CD14-positive monocyte (primary cell): ENCODE results near the gene ADAMTS20. TPM values are rescaled to one million over a fixed set of nuclear protein-coding genes. Genes with fewer than 3 reads are reported as not detected.
A peak's percentile ranks its signal among the peaks of the same experiment; 100 is the strongest.

Source experiments
- DNase-seq, 3 donors: peaks; one replicate each; pipeline ENCODE4 v3.0.0-alpha.2; 2011 to 2022
- H2AFZ ChIP-seq: 2 replicates; pipeline ENCODE4 v1.6.0; 2012; ENCODE audit warnings: mild to moderate bottlenecking, low read depth, low read length, inconsistent platforms; ENCODE audit not compliant: insufficient read depth, poor library complexity, severe bottlenecking
- H3K27ac ChIP-seq, 2 donors: 1 replicate in 1 of 2; 2 replicates in 1 of 2; pipeline ENCODE4 v1.5.1; 2012 to 2013; ENCODE audit warnings: low read length in 2 of 2, control low read depth in 1 of 2, inconsistent platforms in 1 of 2, low read depth in 1 of 2, mild to moderate bottlenecking in 1 of 2
- H3K27me3 ChIP-seq, 2 donors: one replicate each; pipeline versions ENCODE4 v1.6.0 to v1.6.1; 2011 to 2013; ENCODE audit warnings: low read length in 2 of 2; ENCODE audit not compliant: control insufficient read depth in 2 of 2, insufficient read depth in 2 of 2
- H3K36me3 ChIP-seq, 2 donors: replicated peaks in 1 of 2; 1 replicate in 1 of 2; 2 replicates in 1 of 2; pipeline versions ENCODE4 v1.5.1 to v1.6.1; 2012 to 2013; ENCODE audit warnings: low read length in 2 of 2, control low read depth in 1 of 2, inconsistent platforms in 1 of 2, mild to moderate bottlenecking in 1 of 2; ENCODE audit not compliant: insufficient read depth in 2 of 2, control insufficient read depth in 1 of 2
- H3K4me1 ChIP-seq, 2 donors: 1 replicate in 1 of 2; 2 replicates in 1 of 2; pipeline versions ENCODE4 v1.5.1 to v1.6.1; 2012 to 2013; ENCODE audit warnings: low read length in 2 of 2, control low read depth in 1 of 2, inconsistent platforms in 1 of 2, mild to moderate bottlenecking in 1 of 2, moderate library complexity in 1 of 2; ENCODE audit not compliant: insufficient read depth in 2 of 2, control insufficient read depth in 1 of 2
- H3K4me2 ChIP-seq: replicated peaks from 2 replicates; pipeline ENCODE3; 2012; ENCODE audit warnings: low read length, moderate library complexity, mild to moderate bottlenecking; ENCODE audit not compliant: poor library complexity, severe bottlenecking; ENCODE audit errors: extremely low read depth
- H3K4me3 ChIP-seq, 3 experiments: fragments of 200-600 bp in 1 of 3; sonication (generic) in 1 of 3; replicated peaks in 1 of 3; 1 replicate in 2 of 3; 2 replicates in 1 of 3; pipeline ENCODE4 v1.5.1; 2011 to 2013; ENCODE audit warnings: low read length in 3 of 3, mild to moderate bottlenecking in 3 of 3, control low read depth in 2 of 3, low read depth in 2 of 3, inconsistent platforms in 1 of 3, moderate library complexity in 1 of 3
- H3K79me2 ChIP-seq: 2 replicates; pipeline ENCODE4 v1.6.0; 2012; ENCODE audit warnings: mild to moderate bottlenecking, control low read depth, inconsistent platforms, low read length, moderate library complexity; ENCODE audit not compliant: insufficient read depth
- H3K9ac ChIP-seq: 2 replicates; pipeline ENCODE4 v1.6.0; 2017; ENCODE audit warnings: low read length, mild to moderate bottlenecking; ENCODE audit not compliant: insufficient read depth, poor library complexity, severe bottlenecking
- H3K9me3 ChIP-seq, 2 donors: replicated peaks in 1 of 2; 1 replicate in 1 of 2; 2 replicates in 1 of 2; pipeline versions ENCODE4 v1.5.1 to v1.6.1; 2012 to 2013; ENCODE audit warnings: low read length in 2 of 2, control low read depth in 1 of 2; ENCODE audit not compliant: control insufficient read depth in 1 of 2, insufficient read depth in 1 of 2
- H4K20me1 ChIP-seq: 2 replicates; pipeline ENCODE4 v1.6.0; 2012; ENCODE audit warnings: mild to moderate bottlenecking, low read length, control low read depth, moderate library complexity; ENCODE audit not compliant: insufficient read depth
- H3K27ac Mint-ChIP-seq, 7 donors: one replicate each; pipeline ENCODE4 v1.8.0; 2020; ENCODE audit warnings: mild to moderate bottlenecking in 7 of 7, mixed read lengths in 7 of 7, moderate library complexity in 6 of 7, inconsistent platforms in 2 of 7
- H3K27me3 Mint-ChIP-seq, 3 donors: one replicate each; pipeline ENCODE4 v1.8.0; 2021 to 2022; ENCODE audit warnings: low read depth in 3 of 3, mild to moderate bottlenecking in 3 of 3, mixed read lengths in 3 of 3, moderate library complexity in 3 of 3, inconsistent platforms in 1 of 3
- H3K36me3 Mint-ChIP-seq, 2 donors: one replicate each; pipeline ENCODE4 v1.8.0; 2020; ENCODE audit warnings: mixed read lengths in 2 of 2, inconsistent platforms in 1 of 2, mild to moderate bottlenecking in 1 of 2
- H3K4me1 Mint-ChIP-seq: one replicate; pipeline ENCODE4 v1.8.0; 2020; ENCODE audit warnings: mild to moderate bottlenecking, mixed read lengths
- H3K4me3 Mint-ChIP-seq, 2 donors: one replicate each; pipeline ENCODE4 v1.8.0; 2020; ENCODE audit warnings: mild to moderate bottlenecking in 2 of 2, mixed read lengths in 2 of 2, moderate library complexity in 1 of 2
- H3K9me3 Mint-ChIP-seq, 7 donors: one replicate each; pipeline ENCODE4 v1.8.0; 2020 to 2022; ENCODE audit warnings: mixed read lengths in 7 of 7, mild to moderate bottlenecking in 6 of 7, moderate library complexity in 6 of 7, inconsistent platforms in 2 of 7
- WGBS: methylation state at CpG from one replicate; pipeline ENCODE4 v1.1.5; 2013; ENCODE audit warnings: missing lambda C conversion rate; ENCODE audit not compliant: insufficient coverage; 5-methylcytosine and 5-hydroxymethylcytosine counted together
- intact Hi-C, 2 donors: fragments of 100-400 bp; cut with micrococcal nuclease; formaldehyde crosslinking; loops; one replicate each; pipeline versions ENCODE4 v1.15.0 to v1.15.1; 2023
- polyA plus RNA-seq, 3 donors: library from polyadenylated mRNA; depleted of rRNA in 1 of 3; unstranded in 2 of 3; stranded (reverse) in 1 of 3; fragments of 300-500 nt in 2 of 3; fragments of >200 nt in 1 of 3; fragmentation: Illumina TruSeq in 2 of 3; gene quantifications; 1 replicate in 2 of 3; 2 replicates in 1 of 3; pipeline ENCODE4 v1.2.3, GENCODE V29; 2012 to 2021
- TF ChIP-seq, protein P1 (sequence below): fragments of 200-600 bp; IDR thresholded peaks from one replicate; pipeline ENCODE4 v1.8.0; 2022; ENCODE audit warnings: antibody characterized with exemption, mild to moderate bottlenecking

ADAMTS20 gene
- polyA plus RNA-seq, 3 donors, result not detected

DNA sequence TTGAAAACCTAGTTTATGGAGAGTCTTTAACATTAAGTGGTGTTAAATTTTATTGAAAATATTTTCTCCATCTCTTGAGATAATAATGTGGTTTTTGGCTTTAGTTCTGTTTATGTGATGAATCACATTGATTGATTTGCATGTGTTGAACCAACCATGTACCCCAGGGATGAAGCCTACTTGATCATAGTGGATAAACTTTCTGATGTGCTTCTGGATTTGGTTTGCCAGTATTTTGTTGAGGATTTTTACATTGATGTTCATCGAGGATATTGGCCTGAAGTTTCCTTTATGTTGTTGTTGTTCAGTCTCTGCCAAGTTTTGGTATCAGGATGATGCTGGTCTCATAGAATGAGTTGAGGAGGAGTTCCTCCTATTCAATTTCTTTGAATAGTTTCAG, 222.6 kb downstream of the ADAMTS20 start:
- intact Hi-C loops, result no loop called here
- no peaks in the 10 kb centered on the region for H3K4me1 ChIP-seq
- H3K27ac ChIP-seq, result no peak overlapping the region
- no peaks in the 10 kb centered on the region for H4K20me1 ChIP-seq
- no peak overlapping the region for H3K4me3 Mint-ChIP-seq
- H3K27me3 Mint-ChIP-seq, result peaks cover 0 to 8% (median 1%) of the 10 kb centered on the region in 3 donors
- no peaks in the 10 kb centered on the region for H3K36me3 ChIP-seq
- 83% methylated on average over 1 of the region's 1 CpG for WGBS
- H3K27me3 ChIP-seq, result no peaks in the 10 kb centered on the region
- H3K36me3 Mint-ChIP-seq, result no peaks in the 10 kb centered on the region
- no peaks in the 10 kb centered on the region for H3K9me3 ChIP-seq
- no peak for DNase-seq
- TF ChIP-seq, protein P1, sequence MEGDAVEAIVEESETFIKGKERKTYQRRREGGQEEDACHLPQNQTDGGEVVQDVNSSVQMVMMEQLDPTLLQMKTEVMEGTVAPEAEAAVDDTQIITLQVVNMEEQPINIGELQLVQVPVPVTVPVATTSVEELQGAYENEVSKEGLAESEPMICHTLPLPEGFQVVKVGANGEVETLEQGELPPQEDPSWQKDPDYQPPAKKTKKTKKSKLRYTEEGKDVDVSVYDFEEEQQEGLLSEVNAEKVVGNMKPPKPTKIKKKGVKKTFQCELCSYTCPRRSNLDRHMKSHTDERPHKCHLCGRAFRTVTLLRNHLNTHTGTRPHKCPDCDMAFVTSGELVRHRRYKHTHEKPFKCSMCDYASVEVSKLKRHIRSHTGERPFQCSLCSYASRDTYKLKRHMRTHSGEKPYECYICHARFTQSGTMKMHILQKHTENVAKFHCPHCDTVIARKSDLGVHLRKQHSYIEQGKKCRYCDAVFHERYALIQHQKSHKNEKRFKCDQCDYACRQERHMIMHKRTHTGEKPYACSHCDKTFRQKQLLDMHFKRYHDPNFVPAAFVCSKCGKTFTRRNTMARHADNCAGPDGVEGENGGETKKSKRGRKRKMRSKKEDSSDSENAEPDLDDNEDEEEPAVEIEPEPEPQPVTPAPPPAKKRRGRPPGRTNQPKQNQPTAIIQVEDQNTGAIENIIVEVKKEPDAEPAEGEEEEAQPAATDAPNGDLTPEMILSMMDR, result no peak
- no peaks in the 10 kb centered on the region for H3K79me2 ChIP-seq
- no peak overlapping the region for H3K9ac ChIP-seq
- no peak overlapping the region for H3K27ac Mint-ChIP-seq
- H3K4me1 Mint-ChIP-seq, result peaks cover 3% of the 10 kb centered on the region
- peaks cover 0 to 10% (median 3%) of the 10 kb centered on the region in 7 donors for H3K9me3 Mint-ChIP-seq
- no peak overlapping the region for H3K4me2 ChIP-seq
- H2AFZ ChIP-seq, result no peak overlapping the region
- no peak overlapping the region for H3K4me3 ChIP-seq

DNA sequence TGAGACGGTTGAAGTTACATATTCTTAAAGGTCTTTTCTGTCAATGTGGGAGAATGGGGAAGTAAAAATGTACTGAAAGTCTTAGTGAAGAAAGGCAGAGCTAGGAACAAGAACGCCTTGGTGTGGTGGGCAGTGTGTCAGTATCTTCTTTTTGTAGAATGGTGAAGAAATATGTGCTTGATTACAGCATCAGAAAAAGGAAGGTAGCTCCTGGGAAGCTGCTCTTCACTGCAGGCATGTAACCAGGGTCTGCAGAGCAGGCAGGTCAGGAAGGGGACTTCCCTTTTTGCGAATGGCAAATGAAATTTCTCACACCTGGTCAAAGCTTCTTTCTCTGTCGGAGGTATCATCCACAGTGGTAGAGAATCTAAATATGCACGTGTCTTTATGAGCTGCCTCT, 226.2 kb downstream of the ADAMTS20 start:
- peaks cover 0 to 8% (median 0%) of the 10 kb centered on the region in 3 donors for H3K27me3 Mint-ChIP-seq
- WGBS, result 33% methylated on average over 2 of the region's 5 CpGs

More for the DNA sequence above, 226.2 kb downstream of the ADAMTS20 start:
- H3K27ac Mint-ChIP-seq, result no peak overlapping the region
- no peak overlapping the region for H3K4me2 ChIP-seq
- H3K36me3 Mint-ChIP-seq, result no peaks in the 10 kb centered on the region
- TF ChIP-seq, protein P1, result no peak
- H3K9me3 Mint-ChIP-seq, result peaks cover 3 to 17% (median 8%) of the 10 kb centered on the region in 7 donors
- H3K4me3 ChIP-seq, result no peak overlapping the region
- no peak overlapping the region for H2AFZ ChIP-seq
- intact Hi-C loops, result no loop called here
- no peaks in the 10 kb centered on the region for H3K27me3 ChIP-seq
- H3K36me3 ChIP-seq, result no peaks in the 10 kb centered on the region
- no peaks in the 10 kb centered on the region for H3K79me2 ChIP-seq
- no peaks in the 10 kb centered on the region for H4K20me1 ChIP-seq
- H3K4me3 Mint-ChIP-seq, result no peak overlapping the region
- DNase-seq, result peak in 2 of 3 donors; percentile 2 to 12
- H3K9me3 ChIP-seq, result no peaks in the 10 kb centered on the region
- H3K9ac ChIP-seq, result no peak overlapping the region
- H3K4me1 Mint-ChIP-seq, result peaks cover 3% of the 10 kb centered on the region
- H3K4me1 ChIP-seq, result no peaks in the 10 kb centered on the region
- no peak overlapping the region for H3K27ac ChIP-seq
